ENCODE measurements around the gene SCGB1D1.

GRCh38 chr11:62176766-62177165 lies 13.2 kb upstream of the SCGB1D1 start:
- TF ChIP-seq KLF16 (tag by site-specific recombination; IDR thresholded peaks at IDR 0.05): no peak
- no peak for TF ChIP-seq ZNF660 (tag by site-specific recombination; IDR thresholded peaks at IDR 0.05)
- TF ChIP-seq BCL11A (tag by site-specific recombination; IDR thresholded peaks at IDR 0.05; ENCODE audit: low read depth): no peak

Measured in HEK293 (cell line).